Omental fat pad (tissue), 4 donors: ENCODE measurements around the gene LPP. TPM values are rescaled to one million over a fixed set of nuclear protein-coding genes. Genes with fewer than 3 reads are reported as not detected.

ENCODE experiments used
- ATAC-seq: fragments of 150-250 bp; one replicate; pipeline ENCODE4 v1.9.1; 2016; ENCODE audit warnings: mild to moderate bottlenecking, moderate library complexity; ENCODE audit not compliant: low FRiP score
- DNase-seq: peaks from one replicate; pipeline ENCODE4 v3.0.0-alpha.2; 2019; ENCODE audit warnings: low spot score
- CTCF ChIP-seq, 3 donors: fragments of 450-650 bp; IDR thresholded peaks; one replicate each; pipeline ENCODE4 v1.5.1; 2016 to 2017; ENCODE audit warnings: antibody characterized with exemption in 3 of 3, mild to moderate bottlenecking in 3 of 3, moderate library complexity in 2 of 3
- total RNA-seq, 4 donors: library from RNA; depleted of rRNA; stranded (reverse); fragments of >200 nt; gene quantifications; one replicate each; pipeline ENCODE4 v1.1.0, GENCODE V29; 2016

Gene LPP
- total RNA-seq, 4 donors from 2014 or later = 113 to 302 (median 126) TPM

- ATAC-seq = no peak
- TF ChIP-seq CTCF (IDR thresholded peaks at IDR 0.05) = no peak
- no peak for DNase-seq
Observed at GRCh38 chr3:188402229-188402628, 248.3 kb downstream of the LPP start.

GRCh38 chr3:188403404-188403803 is 249.4 kb downstream of the LPP start:
- no peak for DNase-seq
- ATAC-seq = no peak
- TF ChIP-seq CTCF (IDR thresholded peaks at IDR 0.05) = no peak

- no peak for TF ChIP-seq CTCF (IDR thresholded peaks at IDR 0.05)
- DNase-seq (no peak), ATAC-seq (no peak)
Observed at GRCh38 chr3:188404124-188404523, 250.2 kb downstream of the LPP start.

- DNase-seq (no peak), ATAC-seq (no peak)
- no peak for TF ChIP-seq CTCF (IDR thresholded peaks at IDR 0.05)
Observed at GRCh38 chr3:188404701-188405100, 250.7 kb downstream of the LPP start.

GRCh38 chr3:188407158-188407880 is 253.4 kb downstream of the LPP start:
- ATAC-seq = no peak
- no peak for TF ChIP-seq CTCF (IDR thresholded peaks at IDR 0.05)
- no peak for DNase-seq

GRCh38 chr3:188408831-188409230 is 254.9 kb downstream of the LPP start:
- DNase-seq = no peak
- ATAC-seq = no peak
- no peak for TF ChIP-seq CTCF (IDR thresholded peaks at IDR 0.05)

- no peak for TF ChIP-seq CTCF (IDR thresholded peaks at IDR 0.05)
- no peak for DNase-seq
- ATAC-seq = no peak
Observed at GRCh38 chr3:188411750-188412149, 257.8 kb downstream of the LPP start.
